ENCODE data around the gene TDRD1.

DNA sequence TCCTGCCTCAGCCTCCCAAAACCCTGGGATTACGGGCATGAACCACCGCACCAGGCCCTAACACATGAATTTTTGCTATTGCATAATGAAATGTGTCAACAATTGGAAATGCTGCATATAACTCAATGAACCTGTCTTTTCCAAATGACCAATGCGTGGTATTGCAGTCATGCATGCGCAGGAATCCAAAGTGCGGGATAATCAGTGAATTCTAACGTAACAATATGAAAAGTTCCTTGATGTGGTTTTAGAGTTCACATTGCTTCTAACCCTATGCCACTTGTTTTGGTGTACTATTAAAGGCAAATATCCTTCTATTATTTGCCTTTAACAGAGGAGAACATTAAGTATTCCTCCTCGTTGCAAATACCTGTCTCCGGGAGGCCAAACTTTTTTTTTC lies 10.5 kb downstream of the TDRD1 start:
- no peak for TF ChIP-seq POLR2A (IDR thresholded peaks at IDR 0.05)
- TF ChIP-seq CTCF (IDR thresholded peaks at IDR 0.05): no peak

All from body of pancreas (tissue), 4 donors.